PC-9 (cell line): ENCODE data around the gene ATP1A1. TPM values are rescaled to one million over a fixed set of nuclear protein-coding genes. Genes with fewer than 3 reads are reported as not detected.

Experiments
- BruUV-seq: library from RNA; stranded (reverse); fragments of 400-500 nt; replicated peaks from 2 replicates; lab custom pipeline; 2021; lab: Mats Ljungman, UMichigan
- CTCF ChIA-PET: fragments of 300-600 bp; sonication (Branson Sonifier 250); formaldehyde crosslinking; loops from one replicate; lab custom pipeline; 2022; ENCODE audit warnings: antibody characterized with exemption; lab: Charles Lee
- POLR2A ChIA-PET: fragments of 300-600 bp; sonication (Branson Sonifier 250); formaldehyde crosslinking; loops from one replicate; lab custom pipeline; 2022; ENCODE audit warnings: antibody characterized with exemption; ENCODE audit not compliant: unreplicated experiment; lab: Charles Lee
- DNase-seq, 2 experiments: peaks; one replicate each; pipeline versions ENCODE4 v3.0.0 to v3.0.0-alpha.2; 2015 to 2022; ENCODE audit warnings: mixed read lengths in 1 of 2
- H2AFZ ChIP-seq: fragments of 200-600 bp; sonication (generic); 2 replicates; pipeline ENCODE4 v1.8.1; 2017; ENCODE audit warnings: antibody characterized with exemption
- H3F3A ChIP-seq: fragments of 200-600 bp; sonication (generic); 2 replicates; pipeline ENCODE4 v1.8.1; 2017; ENCODE audit warnings: antibody characterized with exemption, mild to moderate bottlenecking, low read depth; ENCODE audit not compliant: insufficient read depth
- H3K27ac ChIP-seq: fragments of 200-600 bp; sonication (generic); 2 replicates; pipeline ENCODE4 v1.6.1; 2016; ENCODE audit warnings: mixed run types
- H3K27me3 ChIP-seq: fragments of 200-600 bp; sonication (generic); 2 replicates; pipeline ENCODE4 v1.6.1; 2016; ENCODE audit warnings: low read depth, mixed run types; ENCODE audit not compliant: insufficient read depth
- H3K36me3 ChIP-seq: fragments of 200-600 bp; sonication (generic); 2 replicates; pipeline ENCODE4 v1.6.1; 2016; ENCODE audit warnings: low read depth, mixed run types
- H3K4me1 ChIP-seq: fragments of 200-600 bp; sonication (generic); replicated peaks from 2 replicates; pipeline ENCODE4 v1.6.1; 2016; ENCODE audit warnings: mixed run types; ENCODE audit not compliant: insufficient read depth
- H3K4me2 ChIP-seq: fragments of 200-600 bp; sonication (generic); 2 replicates; pipeline ENCODE4 v1.6.1; 2017; ENCODE audit warnings: mixed run types
- H3K4me3 ChIP-seq: fragments of 200-600 bp; sonication (generic); 2 replicates; pipeline ENCODE4 v1.6.1; 2016; ENCODE audit warnings: mixed run types
- H3K79me2 ChIP-seq: fragments of 200-600 bp; sonication (generic); 2 replicates; pipeline ENCODE4 v1.6.1; 2017; ENCODE audit warnings: low read depth, mixed run types
- H3K9me2 ChIP-seq: fragments of 200-600 bp; sonication (generic); 2 replicates; pipeline ENCODE4 v1.8.1; 2017; ENCODE audit warnings: mild to moderate bottlenecking; ENCODE audit not compliant: insufficient read depth
- H3K9me3 ChIP-seq: fragments of 200-600 bp; sonication (generic); 2 replicates; pipeline ENCODE4 v1.8.1; 2016; ENCODE audit warnings: low read depth; ENCODE audit not compliant: insufficient read depth
- H4K20me1 ChIP-seq: fragments of 200-600 bp; sonication (generic); 2 replicates; pipeline ENCODE4 v1.8.1; 2017; ENCODE audit not compliant: insufficient read depth
- EZH2 ChIP-seq: fragments of 200-600 bp; sonication (generic); IDR thresholded peaks from 2 replicates; pipeline ENCODE4 v1.8.0; 2017; ENCODE audit warnings: antibody characterized with exemption, low read depth
- intact Hi-C: fragments of 100-400 bp; cut with micrococcal nuclease; formaldehyde crosslinking; loops from one replicate; pipeline ENCODE4 v1.10.0; 2022; ENCODE audit not compliant: unreplicated experiment
- total RNA-seq: library from RNA; stranded (reverse); gene quantifications from 2 replicates; pipeline ENCODE4 v1.2.3, GENCODE V29; 2021
- TF ChIP-seq, protein P1 (sequence below): fragments of 200-600 bp; sonication (generic); conservative IDR thresholded peaks from 2 replicates; pipeline ENCODE4 v1.6.1; 2017; ENCODE audit warnings: mixed run types, antibody characterized with exemption, mild to moderate bottlenecking, moderate library complexity

The ATP1A1 gene
- total RNA-seq, 1 experiment from 2014 or later, result 399 TPM

DNA sequence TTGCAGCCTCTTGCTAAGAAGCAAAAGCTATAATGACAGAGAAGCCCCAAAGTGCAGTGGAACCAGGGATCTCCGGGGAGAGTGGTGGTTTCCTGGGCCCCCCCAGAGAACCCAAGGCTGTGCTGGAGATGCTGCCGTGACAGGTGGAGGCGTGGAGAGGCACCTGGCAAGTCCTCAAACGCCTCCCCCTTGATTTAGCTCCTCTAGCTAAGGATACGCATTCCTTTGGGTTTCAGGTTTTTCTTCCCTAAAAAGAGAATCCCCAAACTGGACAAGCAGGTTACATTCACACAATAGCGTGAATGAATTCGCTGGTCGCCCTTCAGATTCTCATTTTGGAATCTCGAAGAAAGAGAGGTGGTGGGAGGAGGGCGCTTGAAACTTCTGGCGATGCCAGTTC is 853 bp upstream of the ATP1A1 start:
- DNase-seq, result peak in 1 of 2 experiments; percentile 90
- peaks cover 9% of the 10 kb centered on the region; the same call in 1 of the 2 replicates for H3K36me3 ChIP-seq
- peaks cover 48% of the 10 kb centered on the region for H3F3A ChIP-seq
- peak overlapping the region; percentile 75 for H3K4me3 ChIP-seq
- intact Hi-C loops, result loop anchor here (1.0 to 5.0 kb wide), 3 partner anchors 60 to 220 kb away; no protein-coding TSS in a partner anchor
- TF ChIP-seq, protein P1, sequence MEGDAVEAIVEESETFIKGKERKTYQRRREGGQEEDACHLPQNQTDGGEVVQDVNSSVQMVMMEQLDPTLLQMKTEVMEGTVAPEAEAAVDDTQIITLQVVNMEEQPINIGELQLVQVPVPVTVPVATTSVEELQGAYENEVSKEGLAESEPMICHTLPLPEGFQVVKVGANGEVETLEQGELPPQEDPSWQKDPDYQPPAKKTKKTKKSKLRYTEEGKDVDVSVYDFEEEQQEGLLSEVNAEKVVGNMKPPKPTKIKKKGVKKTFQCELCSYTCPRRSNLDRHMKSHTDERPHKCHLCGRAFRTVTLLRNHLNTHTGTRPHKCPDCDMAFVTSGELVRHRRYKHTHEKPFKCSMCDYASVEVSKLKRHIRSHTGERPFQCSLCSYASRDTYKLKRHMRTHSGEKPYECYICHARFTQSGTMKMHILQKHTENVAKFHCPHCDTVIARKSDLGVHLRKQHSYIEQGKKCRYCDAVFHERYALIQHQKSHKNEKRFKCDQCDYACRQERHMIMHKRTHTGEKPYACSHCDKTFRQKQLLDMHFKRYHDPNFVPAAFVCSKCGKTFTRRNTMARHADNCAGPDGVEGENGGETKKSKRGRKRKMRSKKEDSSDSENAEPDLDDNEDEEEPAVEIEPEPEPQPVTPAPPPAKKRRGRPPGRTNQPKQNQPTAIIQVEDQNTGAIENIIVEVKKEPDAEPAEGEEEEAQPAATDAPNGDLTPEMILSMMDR, result no peak
- TF ChIP-seq EZH2, result no peak
- peaks cover 24% of the 10 kb centered on the region for H4K20me1 ChIP-seq
- H3K9me3 ChIP-seq, result no peaks in the 10 kb centered on the region
- H3K4me2 ChIP-seq, result peak overlapping the region; percentile 85
- ChIA-PET CTCF (no interaction called here), POLR2A (interaction anchor here (0.6 to 0.7 kb wide), 3 partner anchors 12 to 73 kb away, joined by 3 to 8 read pairs (median 4); no protein-coding TSS in a partner anchor)
- no peaks in the 10 kb centered on the region for H3K9me2 ChIP-seq
- no peaks in the 10 kb centered on the region for H3K27me3 ChIP-seq
- BruUV-seq, result TSS peak; percentile 83
- peaks cover 40% of the 10 kb centered on the region for H3K79me2 ChIP-seq
- H2AFZ ChIP-seq, result peak overlapping the region; percentile 72
- H3K4me1 ChIP-seq, result peaks cover 36% of the 10 kb centered on the region
- H3K27ac ChIP-seq, result peak overlapping the region; percentile 90

DNA sequence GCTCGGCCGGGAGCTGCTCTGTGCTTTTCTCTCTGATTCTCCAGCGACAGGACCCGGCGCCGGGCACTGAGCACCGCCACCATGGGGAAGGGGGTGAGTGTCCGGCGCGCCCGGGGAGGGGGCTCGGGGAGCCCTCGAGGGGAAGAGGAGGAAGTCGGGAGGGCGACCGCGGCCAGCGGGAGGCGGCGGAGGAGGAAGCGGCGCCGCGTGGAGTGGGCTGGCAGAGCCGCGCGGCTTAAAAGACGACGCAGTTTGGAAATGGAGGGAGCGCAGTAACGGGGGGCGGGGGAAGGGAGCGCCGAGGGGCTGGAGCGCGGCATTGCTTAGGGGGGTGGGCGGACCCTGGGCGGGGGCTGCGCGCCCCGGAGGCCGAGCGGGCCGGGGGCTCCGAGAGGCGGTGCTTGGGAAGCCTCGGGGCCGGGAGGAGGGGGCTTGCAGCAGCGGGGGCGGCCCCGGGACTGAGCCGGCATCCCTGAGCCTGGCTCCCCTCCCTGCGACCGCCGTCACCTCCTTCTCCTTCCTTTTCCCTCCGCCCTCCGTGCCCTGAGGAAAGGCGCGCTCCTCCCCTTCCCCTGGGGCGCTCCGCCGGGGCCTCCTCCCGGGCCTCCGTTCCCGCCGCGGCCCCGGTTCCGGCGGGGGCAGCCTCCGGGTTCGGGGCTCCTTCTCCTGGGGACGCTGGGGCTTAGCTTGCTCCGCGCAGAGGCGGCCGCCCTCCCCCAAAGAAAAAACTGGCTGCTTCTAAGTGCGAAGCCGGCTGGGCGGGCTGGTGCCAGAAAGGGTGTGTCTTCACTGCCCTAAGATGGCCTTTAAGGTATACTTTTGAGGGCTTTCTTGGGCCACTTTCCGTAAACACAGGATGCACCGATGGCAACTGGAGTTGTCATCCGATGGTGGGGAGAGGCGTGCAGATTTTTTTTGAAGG is 648 bp downstream of the ATP1A1 start:
- H3K27ac ChIP-seq, result peak overlapping the region; percentile 83
- H2AFZ ChIP-seq, result peak overlapping the region; percentile 64; the same call in 1 of the 2 replicates
- peaks cover 63% of the 10 kb centered on the region for H3F3A ChIP-seq
- H3K79me2 ChIP-seq, result peaks cover 55% of the 10 kb centered on the region
- H3K4me2 ChIP-seq, result peak overlapping the region; percentile 87
- peaks cover 15% of the 10 kb centered on the region for H3K36me3 ChIP-seq
- BruUV-seq, result no TSS peak
- peaks cover 51% of the 10 kb centered on the region for H3K4me1 ChIP-seq
- peaks cover 31% of the 10 kb centered on the region for H4K20me1 ChIP-seq
- H3K9me3 ChIP-seq, result no peaks in the 10 kb centered on the region
- DNase-seq, result peak; percentile 61 to 64
- CTCF ChIA-PET, result interaction anchor here (0.6 kb wide), 2 partner anchors 143 to 912 kb away, joined by 3 to 4 read pairs; no protein-coding TSS in a partner anchor
- TF ChIP-seq EZH2, result no peak
- TF ChIP-seq, protein P1, result no peak
- H3K4me3 ChIP-seq, result peak overlapping the region; percentile 75
- intact Hi-C loops, result loop anchor here (1.0 to 5.0 kb wide), 3 partner anchors 112 to 221 kb away; no protein-coding TSS in a partner anchor
- H3K27me3 ChIP-seq, result no peaks in the 10 kb centered on the region
- H3K9me2 ChIP-seq, result no peaks in the 10 kb centered on the region
- POLR2A ChIA-PET, result interaction anchor here (0.6 kb wide), 1 partner anchor 29 kb away, joined by 8 read pairs; no protein-coding TSS in a partner anchor
